Ishikawa (cell line): ENCODE data around the gene FBXW8.

Experiments
- CEBPB ChIP-seq: IDR thresholded peaks from 2 replicates; pipeline ENCODE4 v1.6.1; 2012
- CREB1 ChIP-seq: IDR thresholded peaks from 2 replicates; pipeline ENCODE4 v1.6.1; 2012; ENCODE audit warnings: low read depth
- EGR1 ChIP-seq: IDR thresholded peaks from 2 replicates; pipeline ENCODE4 v1.6.1; 2012
- EP300 ChIP-seq: IDR thresholded peaks from 2 replicates; pipeline ENCODE4 v1.6.1; 2012; ENCODE audit warnings: borderline replicate concordance
- REST ChIP-seq: IDR thresholded peaks from 2 replicates; pipeline ENCODE4 v1.6.1; 2012; ENCODE audit warnings: low read depth, mild to moderate bottlenecking
- ZBTB7A ChIP-seq: IDR thresholded peaks from 2 replicates; pipeline ENCODE4 v1.6.1; 2012; ENCODE audit warnings: low read depth
- TF ChIP-seq, protein P1 (sequence below): IDR thresholded peaks from 2 replicates; pipeline ENCODE4 v1.6.1; 2012

- TF ChIP-seq REST (no peak), EGR1 (no peak), CEBPB (no peak), EP300 (no peak), CREB1 (no peak), ZBTB7A (no peak)
- TF ChIP-seq, protein P1, sequence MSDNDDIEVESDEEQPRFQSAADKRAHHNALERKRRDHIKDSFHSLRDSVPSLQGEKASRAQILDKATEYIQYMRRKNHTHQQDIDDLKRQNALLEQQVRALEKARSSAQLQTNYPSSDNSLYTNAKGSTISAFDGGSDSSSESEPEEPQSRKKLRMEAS = no peak
These were observed 40.0 kb downstream of the FBXW8 start for GRCh38 chr12:116950628-116951325.
